Fibroblast of mammary gland (primary cell): ENCODE measurements around the gene FSIP1.

ENCODE experiments used
- DNase-seq: peaks from one replicate; pipeline ENCODE4 v3.0.0-alpha.2; 2010; ENCODE audit warnings: low read depth
- H3K4me3 ChIP-seq: 2 replicates; pipeline ENCODE4 v1.5.1; 2011; ENCODE audit warnings: low read depth, mild to moderate bottlenecking, low read length, moderate library complexity; ENCODE audit not compliant: control insufficient read depth
- CTCF ChIP-seq: conservative IDR thresholded peaks from 2 replicates; pipeline ENCODE4 v1.5.1; 2011; ENCODE audit warnings: low read depth, low read length, inconsistent platforms; ENCODE audit not compliant: control insufficient read depth, insufficient read depth

FSIP1 gene

GRCh38 chr15:39555885-39556284, 226.8 kb downstream of the FSIP1 start:
- no peak overlapping the region for H3K4me3 ChIP-seq
- TF ChIP-seq CTCF, result no peak
- no peak for DNase-seq

- H3K4me3 ChIP-seq, result no peak overlapping the region
- DNase-seq, result no peak
Observed at GRCh38 chr15:39554746-39555387, 227.8 kb downstream of the FSIP1 start.

GRCh38 chr15:39553947-39554693, 228.5 kb downstream of the FSIP1 start:
- no peak for TF ChIP-seq CTCF
- no peak overlapping the region for H3K4me3 ChIP-seq
- DNase-seq, result no peak

More at GRCh38 chr15:39554746-39555387, 227.8 kb downstream of the FSIP1 start:
- TF ChIP-seq CTCF, result no peak

- no peak overlapping the region for H3K4me3 ChIP-seq
- TF ChIP-seq CTCF, result no peak
- no peak for DNase-seq
Observed at GRCh38 chr15:39552556-39552955, 230.1 kb downstream of the FSIP1 start.

- TF ChIP-seq CTCF, result no peak
- DNase-seq, result no peak
- H3K4me3 ChIP-seq, result no peak overlapping the region
Observed at GRCh38 chr15:39551476-39551875, 231.2 kb downstream of the FSIP1 start.
